Esophagus squamous epithelium (tissue), 5 donors: Measurements from ENCODE around the gene SHC4. TPM values are rescaled to one million over a fixed set of nuclear protein-coding genes. Genes with fewer than 3 reads are reported as not detected.

Source experiments
- DNase-seq: peaks from one replicate; lab custom pipeline; 2025; lab: John Stamatoyannopoulos, UW
- H3K27ac ChIP-seq, 4 donors: fragments of 200-600 bp; sonication (generic); one replicate each; pipeline ENCODE4 v1.5.1; 2016 to 2019; ENCODE audit warnings: mild to moderate bottlenecking in 1 of 4
- H3K27me3 ChIP-seq, 4 donors: fragments of 200-600 bp; sonication (generic); 1 replicate in 3 of 4; 2 replicates in 1 of 4; pipeline versions ENCODE4 v1.5.1 to v1.6.0; 2017 to 2021; ENCODE audit warnings: antibody characterized with exemption in 1 of 4
- H3K36me3 ChIP-seq, 3 donors: fragments of 200-600 bp; sonication (generic); one replicate each; pipeline ENCODE4 v1.5.1; 2016 to 2019
- H3K4me1 ChIP-seq, 3 donors: fragments of 200-600 bp; sonication (generic); one replicate each; pipeline ENCODE4 v1.5.1; 2017 to 2019
- H3K4me3 ChIP-seq, 4 donors: fragments of 200-600 bp; sonication (generic); 1 replicate in 3 of 4; 2 replicates in 1 of 4; pipeline ENCODE4 v1.5.1; 2016 to 2019; ENCODE audit warnings: mild to moderate bottlenecking in 2 of 4, moderate library complexity in 1 of 4
- H3K9me3 ChIP-seq, 3 donors: fragments of 200-600 bp; sonication (generic); one replicate each; pipeline ENCODE4 v1.5.1; 2016 to 2019
- CTCF ChIP-seq, 6 experiments: fragments of 450-650 bp in 4 of 6; fragments of 200-600 bp in 2 of 6; sonication (generic) in 2 of 6; IDR thresholded peaks; one replicate each; pipeline ENCODE4 v1.5.1; 2016 to 2019; ENCODE audit warnings: antibody characterized with exemption in 6 of 6, mild to moderate bottlenecking in 4 of 6, moderate library complexity in 4 of 6
- POLR2A ChIP-seq, 4 donors: fragments of 450-650 bp; IDR thresholded peaks; one replicate each; pipeline ENCODE4 v1.6.1; 2017; ENCODE audit warnings: antibody characterized with exemption in 4 of 4, mild to moderate bottlenecking in 4 of 4, moderate library complexity in 3 of 4
- WGBS, 2 donors: methylation state at CpG; one replicate each; pipeline ENCODE4 v1.1.5; 2018; 5-methylcytosine and 5-hydroxymethylcytosine counted together
- intact Hi-C: fragments of 100-400 bp; cut with DNase I; formaldehyde crosslinking; loops from one replicate; pipeline ENCODE4 v1.15.0; 2022
- total RNA-seq, 4 donors: library from RNA; depleted of rRNA; stranded (reverse); fragments of >200 nt; gene quantifications; one replicate each; pipeline ENCODE4 v1.1.0, GENCODE V29; 2016
- donor health status: DM: yes; HTN: yes; CAD: no.

The SHC4 gene
- total RNA-seq, 4 donors from 2014 or later, result 0.18 to 0.50 (median 0.38) TPM; not detected in 1

GRCh38 chr15:48940508-48940907 lies 23.2 kb downstream of the SHC4 start:
- Histone ChIP-seq H3K27ac (no peak overlapping the region), H3K36me3 (no peaks in the 10 kb centered on the region), H3K4me3 (no peak overlapping the region), H3K4me1 (no peaks in the 10 kb centered on the region), H3K27me3 (no peaks in the 10 kb centered on the region), H3K9me3 (no peaks in the 10 kb centered on the region)
- intact Hi-C loops, result no loop called here
- no peak for DNase-seq
- 71 to 75% methylated on average over 6 of the region's 6 CpGs for whole genome bisulfite sequencing, 2 donors
- TF ChIP-seq CTCF (IDR thresholded peaks at IDR 0.05), result no peak

DNA sequence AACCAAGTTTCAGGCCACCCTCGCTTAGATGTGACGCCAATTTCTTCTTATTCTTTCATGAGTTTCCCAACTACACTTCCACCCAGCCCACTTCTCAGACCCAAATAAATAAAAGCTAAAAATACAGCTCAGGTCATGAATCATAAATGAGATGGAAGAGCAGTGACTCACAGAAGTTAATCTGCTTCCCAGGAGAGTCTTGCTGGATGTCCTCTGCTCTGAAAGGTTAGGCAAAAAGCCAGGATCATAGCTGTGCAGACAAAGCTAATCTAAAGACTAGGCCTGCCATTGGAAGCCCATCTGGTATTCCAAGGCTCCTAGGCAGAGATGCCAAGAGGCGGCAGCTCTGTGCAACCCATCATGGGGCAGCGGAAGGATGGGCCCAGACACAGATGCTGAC lies 24.1 kb downstream of the SHC4 start:
- TF ChIP-seq POLR2A (IDR thresholded peaks at IDR 0.05) (no peak), CTCF (IDR thresholded peaks at IDR 0.05) (no peak)
- H3K9me3 ChIP-seq, result no peaks in the 10 kb centered on the region

GRCh38 chr15:48937886-48938285 lies 25.8 kb downstream of the SHC4 start:
- intact Hi-C loops, result no loop called here
- H3K9me3 ChIP-seq, result no peaks in the 10 kb centered on the region
- DNase-seq, result no peak
- H3K4me3 ChIP-seq, result no peak overlapping the region
- 84 to 94% methylated on average over 2 of the region's 2 CpGs for WGBS, 2 donors
- no peaks in the 10 kb centered on the region for H3K36me3 ChIP-seq
- TF ChIP-seq CTCF (IDR thresholded peaks at IDR 0.05), result no peak
- no peak for TF ChIP-seq POLR2A (IDR thresholded peaks at IDR 0.05)
- H3K27ac ChIP-seq, result no peak overlapping the region
- H3K4me1 ChIP-seq, result no peaks in the 10 kb centered on the region
- H3K27me3 ChIP-seq, result no peaks in the 10 kb centered on the region

More for the DNA sequence above, 24.1 kb downstream of the SHC4 start:
- Histone ChIP-seq H3K36me3 (no peaks in the 10 kb centered on the region), H3K27me3 (no peaks in the 10 kb centered on the region), H3K27ac (no peak overlapping the region), H3K4me3 (no peak overlapping the region), H3K4me1 (no peaks in the 10 kb centered on the region)
- no peak for DNase-seq
- intact Hi-C loops, result no loop called here
- WGBS, 2 donors, result 69 to 73% methylated on average over 2 to 3 of the region's 4 CpGs

DNA sequence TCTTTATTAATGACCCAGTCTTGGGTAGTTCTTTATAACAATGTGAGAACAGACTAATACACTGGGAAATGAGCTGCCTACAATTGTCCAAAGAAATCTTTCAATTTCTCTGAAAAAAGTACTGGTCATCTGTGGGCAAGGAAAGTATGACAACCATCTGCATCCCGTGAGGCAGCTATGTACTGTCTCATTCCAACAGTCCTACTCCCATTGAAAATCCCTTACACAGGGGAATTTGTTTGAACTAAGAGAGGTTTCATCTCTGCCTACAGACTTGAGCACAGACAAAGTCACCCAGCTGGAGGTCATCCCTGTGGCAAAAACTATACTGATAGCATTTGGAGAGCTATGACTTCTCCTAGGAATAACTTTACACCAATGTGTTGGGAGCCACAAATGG lies 27.1 kb downstream of the SHC4 start:
- no peaks in the 10 kb centered on the region for H3K4me1 ChIP-seq

DNA sequence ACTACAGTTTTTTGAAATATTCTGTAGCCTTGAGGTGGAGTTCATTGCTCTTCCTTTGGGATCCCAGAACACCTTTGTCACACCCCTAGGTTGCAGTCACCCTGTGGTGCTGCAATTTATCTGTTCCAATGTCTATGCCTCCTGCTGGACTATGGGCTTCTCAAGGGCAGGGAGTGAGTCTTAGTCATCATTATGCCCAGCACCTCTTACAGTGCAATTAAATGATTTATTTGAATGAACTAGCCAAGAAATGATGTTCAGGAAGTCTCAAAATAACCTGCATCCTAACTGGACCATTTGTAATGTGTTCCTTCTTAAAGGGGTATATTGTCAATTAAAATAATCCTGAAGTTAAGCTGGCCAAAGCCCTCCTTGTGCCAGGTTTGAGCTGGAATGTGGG lies 28.5 kb downstream of the SHC4 start:
- Histone ChIP-seq H3K27me3 (no peaks in the 10 kb centered on the region), H3K27ac (no peak overlapping the region), H3K36me3 (no peaks in the 10 kb centered on the region), H3K9me3 (no peaks in the 10 kb centered on the region), H3K4me1 (no peaks in the 10 kb centered on the region), H3K4me3 (no peak overlapping the region)
- TF ChIP-seq CTCF (IDR thresholded peaks at IDR 0.05), result no peak
- no peak for TF ChIP-seq POLR2A (IDR thresholded peaks at IDR 0.05)
- DNase-seq, result no peak
- intact Hi-C loops, result no loop called here

More for the DNA sequence above, 27.1 kb downstream of the SHC4 start:
- no peak overlapping the region for H3K27ac ChIP-seq
- 75 to 82% methylated on average over 1 of the region's 1 CpG for WGBS, 2 donors
- H3K4me3 ChIP-seq, result no peak overlapping the region
- no peaks in the 10 kb centered on the region for H3K9me3 ChIP-seq
- intact Hi-C loops, result no loop called here
- DNase-seq, result no peak
- H3K36me3 ChIP-seq, result no peaks in the 10 kb centered on the region
- TF ChIP-seq POLR2A (IDR thresholded peaks at IDR 0.05), result no peak
- no peak for TF ChIP-seq CTCF (IDR thresholded peaks at IDR 0.05)
- no peaks in the 10 kb centered on the region for H3K27me3 ChIP-seq
